Activated T-cell treated with anti-CD3 and anti-CD28 coated beads, Interleukin-2, amount 50 U/mL, for 72 hours (primary cell): Measurements from ENCODE around the gene SMARCA1. TPM values are rescaled to one million over a fixed set of nuclear protein-coding genes. Genes with fewer than 3 reads are reported as not detected.

ENCODE experiments used
- ATAC-seq, 2 donors: fragments of 150-1000 bp; cut with Tn5 transposase; replicated peaks in 1 of 2; 2 replicates each; pipeline ENCODE4 v1.10.0; 2021; ENCODE audit warnings: moderate library complexity in 2 of 2, mild to moderate bottlenecking in 1 of 2
- DNase-seq, 2 donors: peaks; one replicate each; pipeline ENCODE4 v3.0.0; 2021 to 2022; ENCODE audit warnings: mixed read lengths in 1 of 2
- H3K27ac Mint-ChIP-seq: one replicate; pipeline ENCODE4 v1.8.0; 2022; ENCODE audit warnings: mild to moderate bottlenecking, moderate library complexity, mixed read lengths
- H3K27me3 Mint-ChIP-seq: one replicate; pipeline ENCODE4 v1.8.0; 2022; ENCODE audit warnings: low read depth, mixed read lengths
- H3K36me3 Mint-ChIP-seq, 2 donors: one replicate each; pipeline ENCODE4 v1.8.0; 2022; ENCODE audit warnings: mixed read lengths in 2 of 2, mild to moderate bottlenecking in 1 of 2; ENCODE audit not compliant: insufficient read depth in 2 of 2
- H3K4me1 Mint-ChIP-seq: one replicate; pipeline ENCODE4 v1.8.0; 2022; ENCODE audit warnings: low read depth, mixed read lengths
- H3K4me3 Mint-ChIP-seq, 2 donors: one replicate each; pipeline ENCODE4 v1.8.0; 2022; ENCODE audit warnings: mild to moderate bottlenecking in 2 of 2, mixed read lengths in 2 of 2, moderate library complexity in 2 of 2
- H3K9me3 Mint-ChIP-seq, 2 donors: one replicate each; pipeline ENCODE4 v1.8.0; 2022; ENCODE audit warnings: mixed read lengths in 2 of 2
- total RNA-seq, 2 donors: library from RNA; stranded (reverse); gene quantifications; one replicate each; pipeline ENCODE4 v1.2.3, GENCODE V29; 2022

Gene SMARCA1
- total RNA-seq, 2 donors from 2014 or later: 0.36 to 0.44 TPM

DNA sequence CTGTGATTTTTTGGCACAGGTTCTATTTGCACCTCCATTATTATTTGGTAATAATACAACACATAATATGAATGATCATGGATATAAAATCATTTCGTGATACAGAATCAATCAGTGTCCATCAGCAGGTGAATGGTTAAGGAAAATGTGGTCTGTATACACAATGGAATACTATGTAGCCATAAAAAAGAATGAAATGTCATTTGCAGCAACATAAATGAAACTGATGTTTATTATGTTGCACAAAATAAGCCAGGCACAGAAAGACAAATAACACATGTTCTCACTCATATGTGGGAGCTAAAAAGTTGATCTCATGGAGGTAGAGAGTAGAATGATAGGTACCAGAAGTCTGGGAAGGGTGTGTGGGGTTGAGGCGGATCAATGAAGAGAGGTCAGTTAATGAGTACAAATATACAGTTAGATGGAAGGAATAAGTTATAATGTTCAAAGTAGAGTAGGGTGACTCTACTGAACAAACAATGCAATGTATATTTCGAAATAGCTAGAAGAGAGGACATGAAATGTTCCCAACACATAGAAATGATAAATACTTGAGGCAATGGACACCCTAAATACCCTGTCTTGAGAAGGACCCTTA, 1.1 kb upstream of the SMARCA1 start:
- no peak overlapping the region for H3K27ac Mint-ChIP-seq
- H3K27me3 Mint-ChIP-seq: peaks cover 32% of the 10 kb centered on the region
- no peaks in the 10 kb centered on the region for H3K9me3 Mint-ChIP-seq

DNA sequence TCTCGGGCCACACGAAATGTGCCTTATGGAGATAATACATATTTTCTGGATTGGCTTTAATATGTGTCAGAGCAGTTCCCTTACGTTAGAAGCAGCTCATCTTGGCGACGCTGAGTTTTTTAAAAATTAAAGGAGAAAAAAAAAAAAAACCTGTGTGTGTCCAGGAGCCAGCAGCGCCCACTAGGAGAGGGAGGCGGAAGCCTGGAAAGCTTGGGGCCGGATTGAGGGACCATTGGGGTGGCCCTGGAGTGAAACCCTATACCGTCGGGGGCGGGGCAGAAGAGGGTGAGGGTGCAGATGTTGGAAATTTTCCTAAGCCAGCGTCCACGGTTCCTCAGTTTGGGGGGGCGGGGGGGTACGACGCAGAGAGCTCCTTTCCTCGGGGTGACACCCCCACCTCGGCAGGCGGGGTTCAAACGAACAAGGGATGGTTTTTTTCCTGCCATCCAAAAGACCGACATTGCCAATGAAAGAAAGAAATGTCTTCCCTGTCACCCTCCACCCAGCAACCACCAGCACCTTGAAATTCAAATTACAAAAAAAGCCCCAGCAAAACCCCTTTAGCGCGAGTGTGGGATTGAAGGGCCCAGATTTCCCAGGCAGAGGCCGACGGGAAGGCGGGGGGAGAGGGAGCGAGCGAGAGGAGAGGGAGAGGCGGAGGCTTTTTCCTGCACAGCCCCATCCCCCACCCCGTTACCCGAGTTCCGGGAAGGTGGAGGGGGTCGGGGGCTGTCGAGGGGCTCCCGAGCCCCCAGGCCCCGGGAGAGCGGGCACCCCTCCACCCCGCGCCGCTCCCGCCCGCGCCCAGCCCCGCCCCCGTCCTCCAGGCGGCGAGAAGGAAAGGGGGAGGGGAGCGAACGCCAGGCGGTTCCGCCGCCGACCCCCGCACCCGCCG, 859 bp downstream of the SMARCA1 start:
- Mint-ChIP-seq H3K4me3 (peak overlapping the region; percentile 86 to 87), H3K27ac (peak overlapping the region; percentile 57), H3K36me3 (no peaks in the 10 kb centered on the region), H3K9me3 (no peaks in the 10 kb centered on the region), H3K4me1 (peaks cover 4% of the 10 kb centered on the region), H3K27me3 (peaks cover 32% of the 10 kb centered on the region)
- peak in 1 of 2 donors; percentile 1 for DNase-seq
- peak; percentile 32 to 35 for ATAC-seq

More for the DNA sequence above, 1.1 kb upstream of the SMARCA1 start:
- no peak for ATAC-seq
- no peaks in the 10 kb centered on the region for H3K36me3 Mint-ChIP-seq
- peaks cover 4% of the 10 kb centered on the region for H3K4me1 Mint-ChIP-seq
- peak overlapping the region; percentile 73 to 80 for H3K4me3 Mint-ChIP-seq
- no peak for DNase-seq

DNA sequence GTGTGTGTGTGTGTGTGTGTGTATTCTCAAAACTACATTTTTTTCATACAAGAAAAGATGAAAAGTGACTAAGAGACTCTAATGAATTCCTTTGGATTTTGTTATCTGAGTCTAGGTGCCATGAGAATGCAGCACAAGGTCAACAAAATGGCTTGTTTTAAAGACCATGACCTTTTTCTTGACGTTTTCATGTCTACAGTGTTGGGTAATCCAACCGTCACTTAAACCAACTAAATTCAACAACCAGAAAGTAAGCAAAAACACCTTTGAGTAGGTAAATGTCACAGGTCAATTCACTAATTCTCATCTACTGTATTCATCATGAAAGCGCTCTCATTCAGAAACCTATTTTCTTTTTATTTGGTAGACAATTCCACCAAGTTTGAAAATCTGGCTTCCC, 3.1 kb downstream of the SMARCA1 start:
- Mint-ChIP-seq H3K36me3 (no peaks in the 10 kb centered on the region), H3K4me3 (no peak overlapping the region), H3K4me1 (peaks cover 4% of the 10 kb centered on the region), H3K27ac (no peak overlapping the region), H3K27me3 (peaks cover 37% of the 10 kb centered on the region), H3K9me3 (no peaks in the 10 kb centered on the region)
- DNase-seq (no peak), ATAC-seq (no peak)

DNA sequence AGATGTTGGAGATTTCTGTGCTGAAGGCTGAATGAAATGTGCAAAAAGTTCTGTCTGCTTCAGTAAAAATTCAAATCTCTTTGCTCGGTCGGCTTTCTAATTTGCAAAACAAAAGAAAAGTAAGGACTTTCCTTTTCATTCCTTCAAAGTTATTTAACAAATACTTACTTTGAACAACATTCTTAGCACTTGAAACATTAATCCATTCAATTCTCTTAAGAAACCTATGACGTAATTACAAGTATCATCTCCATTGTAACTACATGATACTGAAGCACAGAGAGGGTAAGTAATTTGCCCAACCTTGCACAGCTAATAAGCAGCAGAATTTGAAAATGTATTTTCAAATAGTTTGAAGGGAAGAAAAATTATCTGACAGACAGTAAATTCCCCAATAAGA, 6.9 kb downstream of the SMARCA1 start:
- DNase-seq (no peak), ATAC-seq (no peak)
- Mint-ChIP-seq H3K36me3 (no peaks in the 10 kb centered on the region), H3K4me1 (no peaks in the 10 kb centered on the region), H3K4me3 (no peak overlapping the region), H3K27ac (no peak overlapping the region), H3K9me3 (no peaks in the 10 kb centered on the region), H3K27me3 (peaks cover 22% of the 10 kb centered on the region)

DNA sequence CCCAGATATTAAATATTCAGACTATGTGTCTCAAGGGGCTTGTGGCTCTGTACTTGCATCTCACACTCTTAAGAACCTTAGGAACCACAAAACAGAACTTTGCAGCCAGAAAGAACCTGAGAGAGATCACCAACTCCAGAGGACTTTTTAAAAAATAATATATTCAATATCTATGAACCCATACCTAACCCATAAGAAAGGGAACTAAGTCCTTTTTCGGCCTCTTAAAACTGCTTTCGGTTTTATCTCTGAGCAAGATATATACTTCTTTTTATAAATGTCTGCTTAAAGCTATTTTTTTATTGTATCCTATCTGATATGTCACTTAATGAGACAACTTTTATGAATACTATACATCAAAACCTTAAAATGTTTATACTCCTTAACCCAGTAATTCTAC, 10.9 kb downstream of the SMARCA1 start:
- Mint-ChIP-seq H3K4me1 (no peaks in the 10 kb centered on the region), H3K27me3 (peaks cover 19% of the 10 kb centered on the region), H3K9me3 (no peaks in the 10 kb centered on the region), H3K36me3 (no peaks in the 10 kb centered on the region), H3K27ac (no peak overlapping the region), H3K4me3 (no peak overlapping the region)
- no peak for DNase-seq
- no peak for ATAC-seq

DNA sequence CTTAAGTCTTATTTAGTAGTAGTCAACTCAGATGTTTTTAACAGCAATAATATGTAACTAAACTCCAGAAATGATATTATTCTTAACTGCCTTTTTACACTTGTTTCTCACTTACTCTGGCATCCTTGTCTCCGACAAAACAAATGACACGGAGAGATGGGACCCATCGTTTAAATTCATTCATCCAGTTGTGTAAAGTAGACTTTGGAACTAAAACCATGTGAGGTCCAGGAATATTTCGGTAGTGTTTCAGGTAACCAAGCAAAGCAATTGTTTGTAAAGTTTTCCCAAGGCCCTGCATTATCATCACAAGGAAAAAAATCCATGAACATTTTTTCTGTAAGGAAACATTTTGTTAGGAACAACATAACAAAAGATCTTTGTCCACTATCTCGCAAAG, 11.6 kb downstream of the SMARCA1 start:
- H3K9me3 Mint-ChIP-seq: no peaks in the 10 kb centered on the region
- ATAC-seq (no peak), DNase-seq (no peak)
- no peak overlapping the region for H3K27ac Mint-ChIP-seq
- H3K4me1 Mint-ChIP-seq: no peaks in the 10 kb centered on the region
- no peaks in the 10 kb centered on the region for H3K36me3 Mint-ChIP-seq
- no peak overlapping the region for H3K4me3 Mint-ChIP-seq
- H3K27me3 Mint-ChIP-seq: peaks cover 22% of the 10 kb centered on the region

DNA sequence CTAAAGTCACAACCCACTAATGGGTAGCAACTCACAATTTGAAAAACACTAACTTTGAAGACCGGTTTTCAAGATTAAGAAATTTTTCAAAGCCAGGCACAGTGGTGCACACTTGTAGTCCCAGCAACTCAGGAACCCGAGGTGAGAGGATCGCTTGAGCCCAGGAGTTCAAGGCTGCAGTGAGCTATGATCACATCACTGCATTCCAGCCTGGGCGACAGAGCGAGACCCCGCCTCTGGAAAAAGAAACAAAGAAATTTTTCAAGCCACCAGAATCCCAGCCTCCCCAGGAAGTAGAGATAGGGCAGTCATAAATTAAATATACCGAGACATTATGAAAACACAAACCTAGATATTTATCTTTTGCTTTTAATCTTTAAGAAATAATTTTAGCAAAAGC, 13.0 kb downstream of the SMARCA1 start:
- H3K9me3 Mint-ChIP-seq: no peaks in the 10 kb centered on the region
- peaks cover 19% of the 10 kb centered on the region for H3K27me3 Mint-ChIP-seq
- no peaks in the 10 kb centered on the region for H3K4me1 Mint-ChIP-seq
- no peak overlapping the region for H3K27ac Mint-ChIP-seq
- ATAC-seq (no peak), DNase-seq (no peak)
- no peaks in the 10 kb centered on the region for H3K36me3 Mint-ChIP-seq
- no peak overlapping the region for H3K4me3 Mint-ChIP-seq

DNA sequence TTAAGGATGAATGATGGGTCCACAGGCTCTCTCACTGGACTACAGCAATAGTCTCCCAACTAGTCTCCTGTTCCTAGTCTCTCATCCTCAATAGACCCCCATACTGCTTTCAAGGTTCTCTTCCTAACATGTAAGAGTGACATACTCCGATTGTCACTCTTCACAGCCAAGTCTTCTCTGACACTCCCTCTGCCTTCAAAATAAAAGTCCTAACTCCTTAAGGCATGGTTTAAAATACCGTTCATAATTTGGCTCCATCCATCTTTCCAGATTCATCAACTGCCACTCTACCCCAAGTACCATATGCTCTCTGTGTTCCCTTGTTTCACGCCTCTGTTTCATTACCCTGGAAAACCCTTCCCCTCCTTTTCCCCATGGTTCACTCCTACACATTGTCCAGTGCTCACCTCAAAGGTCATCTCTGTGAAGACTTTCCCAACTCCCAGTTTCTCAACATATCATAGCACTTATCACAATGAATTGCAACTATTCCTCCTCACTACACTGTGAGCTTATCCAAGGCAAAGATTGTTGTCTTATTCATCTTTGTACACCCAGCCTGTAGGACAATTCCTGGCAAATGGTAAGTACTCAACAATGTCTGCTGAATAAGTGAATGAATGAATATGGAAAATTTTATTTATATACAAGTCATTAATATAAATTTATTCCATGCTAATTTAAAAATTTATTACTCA, 26.0 kb downstream of the SMARCA1 start:
- ATAC-seq: no peak
- no peaks in the 10 kb centered on the region for H3K9me3 Mint-ChIP-seq
- no peaks in the 10 kb centered on the region for H3K36me3 Mint-ChIP-seq
- H3K27me3 Mint-ChIP-seq: no peaks in the 10 kb centered on the region
- H3K27ac Mint-ChIP-seq: no peak overlapping the region
- H3K4me3 Mint-ChIP-seq: no peak overlapping the region
- no peaks in the 10 kb centered on the region for H3K4me1 Mint-ChIP-seq
- DNase-seq: no peak

DNA sequence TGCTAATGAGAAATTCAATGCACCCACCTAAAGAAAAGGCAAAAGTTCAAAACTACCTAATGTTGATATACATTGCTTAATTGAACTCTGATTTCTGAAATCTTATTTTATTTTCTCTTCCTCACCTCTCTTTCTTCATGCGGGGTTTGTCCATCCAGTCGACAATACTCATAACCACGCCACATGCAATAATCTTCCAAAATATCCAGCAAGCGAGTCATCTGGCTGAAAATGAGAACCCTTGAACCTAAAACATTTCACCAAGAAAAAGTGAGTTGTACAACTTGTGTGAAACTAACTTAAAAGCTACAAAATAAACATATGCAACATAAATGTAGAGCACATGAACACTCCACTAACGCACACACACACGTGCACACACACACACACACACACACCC, 26.7 kb downstream of the SMARCA1 start:
- DNase-seq (no peak), ATAC-seq (no peak)
- H3K27ac Mint-ChIP-seq: no peak overlapping the region
- H3K27me3 Mint-ChIP-seq: no peaks in the 10 kb centered on the region
- H3K4me1 Mint-ChIP-seq: no peaks in the 10 kb centered on the region
- no peaks in the 10 kb centered on the region for H3K9me3 Mint-ChIP-seq
- no peaks in the 10 kb centered on the region for H3K36me3 Mint-ChIP-seq
- no peak overlapping the region for H3K4me3 Mint-ChIP-seq

DNA sequence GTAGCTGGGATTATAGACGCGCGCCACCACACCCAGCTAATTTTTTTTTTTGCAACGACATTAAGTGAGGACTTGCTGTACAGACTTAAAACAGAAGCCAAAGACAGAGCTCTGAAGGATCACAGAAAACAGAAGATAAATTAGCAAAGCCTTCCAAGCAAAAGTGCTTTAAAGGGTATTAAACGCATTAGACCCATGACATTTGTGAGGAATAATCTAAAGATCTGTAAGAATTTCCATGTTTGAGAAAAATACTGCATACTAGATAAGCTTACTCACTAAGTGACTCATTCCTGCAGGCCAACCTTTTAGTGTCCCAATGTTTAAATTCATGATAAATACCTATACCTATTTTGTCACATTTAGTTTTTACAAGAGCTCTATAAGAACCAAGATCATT, 27.4 kb downstream of the SMARCA1 start:
- no peaks in the 10 kb centered on the region for H3K27me3 Mint-ChIP-seq
- no peak for DNase-seq
- no peaks in the 10 kb centered on the region for H3K36me3 Mint-ChIP-seq
- no peaks in the 10 kb centered on the region for H3K4me1 Mint-ChIP-seq
- H3K9me3 Mint-ChIP-seq: no peaks in the 10 kb centered on the region
- no peak overlapping the region for H3K27ac Mint-ChIP-seq
- H3K4me3 Mint-ChIP-seq: no peak overlapping the region
- no peak for ATAC-seq

DNA sequence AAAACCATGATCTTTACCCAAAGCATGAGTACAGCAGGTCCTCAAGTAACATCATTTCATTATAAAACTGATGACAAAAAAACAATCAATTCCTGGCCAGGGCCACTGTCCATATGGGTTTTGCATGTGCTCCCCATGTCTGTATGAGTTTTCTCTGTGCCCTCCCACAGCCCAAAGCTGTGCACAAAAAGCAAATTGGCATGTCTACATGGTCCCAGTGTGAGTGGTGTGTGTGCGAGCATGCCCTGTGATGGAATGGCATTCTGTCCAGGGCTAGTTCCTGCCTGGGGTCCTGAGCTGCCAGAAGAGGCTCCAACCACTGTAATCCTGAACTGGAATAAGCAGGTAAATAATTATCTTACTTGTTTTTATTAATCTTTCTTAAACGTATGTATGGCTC, 28.4 kb downstream of the SMARCA1 start:
- Mint-ChIP-seq H3K27me3 (no peaks in the 10 kb centered on the region), H3K4me3 (no peak overlapping the region), H3K27ac (no peak overlapping the region), H3K9me3 (no peaks in the 10 kb centered on the region), H3K36me3 (no peaks in the 10 kb centered on the region), H3K4me1 (no peaks in the 10 kb centered on the region)
- ATAC-seq (no peak), DNase-seq (no peak)

DNA sequence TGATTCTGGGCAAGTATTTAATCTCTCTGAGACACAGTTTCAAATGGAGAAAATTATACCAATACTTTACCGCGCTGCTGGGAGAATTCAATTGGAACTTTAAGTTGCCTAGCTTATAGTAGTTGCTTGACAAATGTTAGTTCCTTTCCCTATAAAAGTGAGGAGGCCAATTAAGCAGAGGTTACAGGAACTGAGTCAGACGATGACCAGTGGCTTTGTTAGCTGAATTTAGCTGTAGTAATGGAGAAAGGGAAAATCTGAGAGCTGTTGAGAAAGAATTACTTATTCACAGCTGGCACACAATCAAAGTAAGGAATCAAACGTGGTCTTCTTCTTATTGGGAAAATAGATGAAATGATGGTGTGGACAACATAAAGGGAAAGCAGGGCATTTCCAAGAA, 29.6 kb downstream of the SMARCA1 start:
- H3K27me3 Mint-ChIP-seq: no peaks in the 10 kb centered on the region
- H3K36me3 Mint-ChIP-seq: no peaks in the 10 kb centered on the region
- DNase-seq (no peak), ATAC-seq (no peak)
- no peaks in the 10 kb centered on the region for H3K4me1 Mint-ChIP-seq
- no peaks in the 10 kb centered on the region for H3K9me3 Mint-ChIP-seq
- no peak overlapping the region for H3K4me3 Mint-ChIP-seq
- H3K27ac Mint-ChIP-seq: no peak overlapping the region

DNA sequence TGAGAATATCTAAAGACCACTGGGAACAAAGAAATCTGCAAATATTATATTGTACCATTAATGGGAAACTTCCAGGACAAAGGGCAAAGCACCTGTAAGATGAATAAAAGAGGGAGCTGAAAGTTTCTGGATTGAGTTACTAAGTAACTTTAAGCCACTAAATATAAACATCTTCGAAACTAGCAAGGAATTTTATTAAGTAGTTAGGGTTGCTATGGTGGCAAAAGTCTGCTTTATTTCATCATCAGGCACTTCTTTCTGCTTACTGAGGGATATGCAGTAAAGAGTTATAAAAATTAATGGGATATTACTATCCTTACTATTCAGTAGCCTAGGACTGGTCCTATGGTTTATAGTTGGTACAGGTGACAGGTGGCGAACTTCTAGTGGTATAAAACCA, 33.0 kb downstream of the SMARCA1 start:
- no peaks in the 10 kb centered on the region for H3K4me1 Mint-ChIP-seq
- H3K4me3 Mint-ChIP-seq: no peak overlapping the region
- no peaks in the 10 kb centered on the region for H3K9me3 Mint-ChIP-seq

More for the DNA sequence above, 33.0 kb downstream of the SMARCA1 start:
- ATAC-seq (no peak), DNase-seq (no peak)
- Mint-ChIP-seq H3K27me3 (no peaks in the 10 kb centered on the region), H3K36me3 (no peaks in the 10 kb centered on the region), H3K27ac (no peak overlapping the region)
